Aorta (tissue), 5 donors: ENCODE results near the gene RNASE8. TPM values are rescaled to one million over a fixed set of nuclear protein-coding genes. Genes with fewer than 3 reads are reported as not detected.

ENCODE experiments used
- ATAC-seq: fragments of 200-7000 bp; cut with Tn5 transposase; one replicate; pipeline ENCODE4 v1.9.1; 2022; ENCODE audit warnings: moderate library complexity; ENCODE audit not compliant: low FRiP score
- DNase-seq, 2 donors: peaks; one replicate each; pipeline ENCODE4 v3.0.0-alpha.2; 2020
- H3K27ac ChIP-seq, 2 donors: one replicate each; pipeline ENCODE4 v1.5.1; 2013; ENCODE audit warnings: low read length in 2 of 2, mild to moderate bottlenecking in 2 of 2, moderate library complexity in 2 of 2, control low read depth in 1 of 2, inconsistent platforms in 1 of 2, low read depth in 1 of 2
- H3K27me3 ChIP-seq, 2 donors: one replicate each; pipeline ENCODE4 v1.6.1; 2013; ENCODE audit warnings: control low read depth in 1 of 2, low read length in 1 of 2, mild to moderate bottlenecking in 1 of 2, moderate library complexity in 1 of 2; ENCODE audit not compliant: insufficient read depth in 2 of 2, control insufficient read depth in 1 of 2
- H3K36me3 ChIP-seq, 2 donors: one replicate each; pipeline ENCODE4 v1.6.1; 2013; ENCODE audit warnings: control low read depth in 1 of 2, low read length in 1 of 2, mild to moderate bottlenecking in 1 of 2; ENCODE audit not compliant: insufficient read depth in 2 of 2, control insufficient read depth in 1 of 2
- H3K4me1 ChIP-seq, 2 donors: one replicate each; pipeline ENCODE4 v1.6.1; 2013; ENCODE audit warnings: low read length in 2 of 2, control low read depth in 1 of 2, mild to moderate bottlenecking in 1 of 2, moderate library complexity in 1 of 2; ENCODE audit not compliant: insufficient read depth in 2 of 2, control insufficient read depth in 1 of 2
- H3K4me3 ChIP-seq, 2 donors: one replicate each; pipeline ENCODE4 v1.5.1; 2013; ENCODE audit warnings: low read length in 2 of 2, control low read depth in 1 of 2, mild to moderate bottlenecking in 1 of 2
- H3K9me3 ChIP-seq: one replicate; pipeline ENCODE4 v1.6.1; 2013; ENCODE audit warnings: mild to moderate bottlenecking, low read length; ENCODE audit not compliant: control insufficient read depth
- WGBS, 2 donors: extraction: QIAGEN DNeasy Blood & Tissue Kit; methylation state at CpG; one replicate each; pipeline ENCODE4 v1.1.7; 2013; 5-methylcytosine and 5-hydroxymethylcytosine counted together
- intact Hi-C, 2 donors: fragments of 100-400 bp; cut with DNase I; formaldehyde crosslinking; loops; one replicate each; pipeline versions ENCODE4 v1.14.2 to v1.15.0; 2022
- polyA plus RNA-seq, 2 donors: library from polyadenylated mRNA; stranded (reverse); fragments of 200-250 nt; gene quantifications; one replicate each; pipeline ENCODE4 v1.2.3, GENCODE V29; 2013
- total RNA-seq, 2 donors: library from RNA; stranded (reverse); fragmentation: NEBNext Ultra II Directional; extraction: Animal tissue kit (Norgen Biotek cat#: 25700); gene quantifications; one replicate each; pipeline ENCODE4 v1.2.1, GENCODE V29; 2021
- donor health status: healthy with polysubstance abuse.
- donor health status: Bipolar disorder and iron deficiency.
- donor health status: DM: no; HTN: no; CAD: no.
- donor health status: DM: no; HTN: no; CAD: no.
- donor health status: DM: yes; HTN: yes; CAD: no.

The RNASE8 gene
- total and polyA plus RNA-seq, 4 donors = 1.00 TPM; not detected in 3

GRCh38 chr14:21089877-21090193 is 32.2 kb downstream of the RNASE8 start:
- no peak for ATAC-seq
- Histone ChIP-seq H3K27me3 (no peaks in the 10 kb centered on the region), H3K27ac (no peak overlapping the region), H3K4me1 (no peaks in the 10 kb centered on the region), H3K4me3 (no peak overlapping the region), H3K9me3 (no peaks in the 10 kb centered on the region), H3K36me3 (peaks cover 0 to 10% of the 10 kb centered on the region in 2 donors)
- 70 to 76% methylated on average over 5 of the region's 5 CpGs for WGBS, 2 donors
- DNase-seq = no peak
- intact Hi-C loops = loop anchor here (5.0 kb wide), 2 partner anchors 63 to 73 kb away; partner anchors contain the start of gene NDRG2 (in 1 of the 2)

GRCh38 chr14:21090194-21090939 is 32.7 kb downstream of the RNASE8 start:
- no peaks in the 10 kb centered on the region for H3K4me1 ChIP-seq
- ATAC-seq = no peak
- no peak overlapping the region for H3K4me3 ChIP-seq
- H3K27me3 ChIP-seq = no peaks in the 10 kb centered on the region
- H3K9me3 ChIP-seq = no peaks in the 10 kb centered on the region
- 79 to 85% methylated on average over 26 to 45 of the region's 45 CpGs for WGBS, 2 donors
- H3K27ac ChIP-seq = no peak overlapping the region
- intact Hi-C loops = loop anchor here (5.0 kb wide), 2 partner anchors 63 to 73 kb away; partner anchors contain the start of gene NDRG2 (in 1 of the 2)
- DNase-seq = peak; percentile 54 to 84
- peaks cover 0 to 9% of the 10 kb centered on the region in 2 donors for H3K36me3 ChIP-seq

- ATAC-seq = no peak
- Histone ChIP-seq H3K4me1 (no peaks in the 10 kb centered on the region), H3K36me3 (peaks cover 0 to 5% of the 10 kb centered on the region in 2 donors)
These were observed 33.5 kb downstream of the RNASE8 start for GRCh38 chr14:21090940-21091663.

GRCh38 chr14:21091821-21092272 is 34.2 kb downstream of the RNASE8 start:
- 87 to 88% methylated on average over 40 to 42 of the region's 42 CpGs for WGBS, 2 donors
- Histone ChIP-seq H3K27me3 (no peaks in the 10 kb centered on the region), H3K9me3 (no peaks in the 10 kb centered on the region), H3K36me3 (peaks cover 0 to 5% of the 10 kb centered on the region in 2 donors), H3K27ac (no peak overlapping the region), H3K4me3 (no peak overlapping the region), H3K4me1 (no peaks in the 10 kb centered on the region)
- peak in 1 of 2 donors; percentile 76 for DNase-seq
- ATAC-seq = no peak
- intact Hi-C loops = loop anchor here (1.0 to 5.0 kb wide), 5 partner anchors 23 to 77 kb away; partner anchors contain the start of gene NDRG2 (in 1 of the 2)

More at GRCh38 chr14:21090940-21091663, 33.5 kb downstream of the RNASE8 start:
- Histone ChIP-seq H3K27me3 (no peaks in the 10 kb centered on the region), H3K9me3 (no peaks in the 10 kb centered on the region), H3K4me3 (no peak overlapping the region), H3K27ac (no peak overlapping the region)
- WGBS, 2 donors = 88 to 89% methylated on average over 45 of the region's 45 CpGs
- DNase-seq = peak; percentile 47 to 75
- intact Hi-C loops = loop anchor here (5.0 kb wide), 2 partner anchors 64 to 74 kb away; partner anchors contain the start of gene NDRG2 (in 1 of the 2)

- Histone ChIP-seq H3K27ac (no peak overlapping the region), H3K36me3 (peaks cover 0 to 5% of the 10 kb centered on the region in 2 donors), H3K4me1 (no peaks in the 10 kb centered on the region), H3K27me3 (no peaks in the 10 kb centered on the region), H3K4me3 (no peak overlapping the region), H3K9me3 (no peaks in the 10 kb centered on the region)
- 41 to 42% methylated on average over 58 to 59 of the region's 59 CpGs for WGBS, 2 donors
- intact Hi-C loops = loop anchor here (1.0 to 5.0 kb wide), 5 partner anchors 23 to 78 kb away; partner anchors contain the start of gene NDRG2 (in 1 of the 2)
- DNase-seq (peak; percentile 89 to 97), ATAC-seq (peak; percentile 93)
These were observed 34.8 kb downstream of the RNASE8 start for GRCh38 chr14:21092273-21093011.

GRCh38 chr14:21093018-21093417 is 35.4 kb downstream of the RNASE8 start:
- no peak overlapping the region for H3K27ac ChIP-seq
- no peaks in the 10 kb centered on the region for H3K27me3 ChIP-seq
- no peaks in the 10 kb centered on the region for H3K9me3 ChIP-seq
- H3K4me3 ChIP-seq = no peak overlapping the region
- no peaks in the 10 kb centered on the region for H3K4me1 ChIP-seq
- WGBS, 2 donors = 78 to 79% methylated on average over 36 of the region's 36 CpGs
- intact Hi-C loops = loop anchor here (2.0 to 5.0 kb wide), 4 partner anchors 24 to 78 kb away; partner anchors contain the start of gene NDRG2 (in 1 of the 2)
- peaks cover 0 to 5% of the 10 kb centered on the region in 2 donors for H3K36me3 ChIP-seq
- ATAC-seq (no peak), DNase-seq (peak in 1 of 2 donors; percentile 75)

- DNase-seq = no peak
These were observed 36.4 kb downstream of the RNASE8 start for GRCh38 chr14:21093769-21094681.

More at GRCh38 chr14:21093769-21094681, 36.4 kb downstream of the RNASE8 start:
- H3K4me3 ChIP-seq = no peak overlapping the region
- no peaks in the 10 kb centered on the region for H3K4me1 ChIP-seq
- intact Hi-C loops = loop anchor here (2.0 to 5.0 kb wide), 4 partner anchors 25 to 79 kb away; partner anchors contain the start of gene NDRG2 (in 1 of the 2)
- H3K9me3 ChIP-seq = no peaks in the 10 kb centered on the region
- no peak for ATAC-seq
- H3K36me3 ChIP-seq = peaks cover 0 to 2% of the 10 kb centered on the region in 2 donors
- H3K27me3 ChIP-seq = no peaks in the 10 kb centered on the region
- H3K27ac ChIP-seq = no peak overlapping the region
- 32 to 39% methylated on average over 7 of the region's 7 CpGs for WGBS, 2 donors
